KMS-11 (cell line): ENCODE data around the gene EVX1.

Source experiments
- H2AFZ ChIP-seq: fragments of 200-600 bp; sonication (generic); 2 replicates; pipeline ENCODE4 v1.6.1; 2016; ENCODE audit warnings: antibody characterized with exemption, mixed run types, low read depth
- H3K27ac ChIP-seq: fragments of 200-600 bp; sonication (generic); 2 replicates; pipeline ENCODE4 v1.6.1; 2016; ENCODE audit warnings: mild to moderate bottlenecking, mixed run types
- H3K27me3 ChIP-seq: fragments of 200-600 bp; sonication (generic); 2 replicates; pipeline ENCODE4 v1.6.1; 2017; ENCODE audit warnings: mild to moderate bottlenecking, low read depth, mixed run types, moderate library complexity; ENCODE audit not compliant: insufficient read depth
- H3K36me3 ChIP-seq: fragments of 200-600 bp; sonication (generic); 2 replicates; pipeline ENCODE4 v1.6.1; 2017; ENCODE audit warnings: mild to moderate bottlenecking, mixed run types; ENCODE audit not compliant: insufficient read depth
- H3K4me1 ChIP-seq: fragments of 200-600 bp; sonication (generic); 2 replicates; pipeline ENCODE4 v1.6.1; 2016; ENCODE audit warnings: mild to moderate bottlenecking, low read depth, mixed run types; ENCODE audit not compliant: poor library complexity, severe bottlenecking
- H3K4me2 ChIP-seq: fragments of 200-600 bp; sonication (generic); 2 replicates; pipeline ENCODE4 v1.7.0; 2016; ENCODE audit warnings: mild to moderate bottlenecking, mixed run types
- H3K4me3 ChIP-seq: fragments of 200-600 bp; sonication (generic); IDR thresholded peaks from 2 replicates; pipeline ENCODE4 v1.6.1; 2017; ENCODE audit warnings: low read depth, low read length, mixed read lengths; ENCODE audit not compliant: insufficient read depth
- H3K79me2 ChIP-seq: fragments of 200-600 bp; sonication (generic); 2 replicates; pipeline ENCODE4 v1.6.1; 2016; ENCODE audit warnings: low read depth, mixed run types; ENCODE audit not compliant: insufficient read depth
- H3K9ac ChIP-seq: fragments of 200-600 bp; sonication (generic); 2 replicates; pipeline ENCODE4 v1.6.1; 2016; ENCODE audit warnings: mild to moderate bottlenecking, mixed run types
- H4K20me1 ChIP-seq: fragments of 200-600 bp; sonication (generic); 2 replicates; pipeline ENCODE4 v1.6.1; 2016; ENCODE audit warnings: mild to moderate bottlenecking, mixed run types; ENCODE audit not compliant: insufficient read depth
- CTCF ChIP-seq: fragments of 200-600 bp; sonication (generic); conservative IDR thresholded peaks from 2 replicates; pipeline ENCODE4 v1.6.1; 2017; ENCODE audit warnings: low read depth, mild to moderate bottlenecking, antibody characterized with exemption, low read length, moderate library complexity, mixed read lengths

The EVX1 gene

GRCh38 chr7:27204851-27205322 is 37.7 kb upstream of the EVX1 start:
- Histone ChIP-seq H2AFZ (no peak overlapping the region), H4K20me1 (no peaks in the 10 kb centered on the region), H3K4me1 (no peaks in the 10 kb centered on the region), H3K4me2 (no peak overlapping the region), H3K4me3 (no peak overlapping the region), H3K27ac (no peak overlapping the region), H3K27me3 (no peaks in the 10 kb centered on the region), H3K9ac (no peak overlapping the region), H3K79me2 (no peaks in the 10 kb centered on the region), H3K36me3 (no peaks in the 10 kb centered on the region)
- no peak for TF ChIP-seq CTCF

- no peak overlapping the region for H2AFZ ChIP-seq
- no peak overlapping the region for H3K4me2 ChIP-seq
- no peaks in the 10 kb centered on the region for H3K27me3 ChIP-seq
- H3K79me2 ChIP-seq = no peaks in the 10 kb centered on the region
- no peaks in the 10 kb centered on the region for H3K36me3 ChIP-seq
- H4K20me1 ChIP-seq = no peaks in the 10 kb centered on the region
- TF ChIP-seq CTCF = no peak
- no peak overlapping the region for H3K27ac ChIP-seq
- no peaks in the 10 kb centered on the region for H3K4me1 ChIP-seq
- H3K4me3 ChIP-seq = no peak overlapping the region
- H3K9ac ChIP-seq = no peak overlapping the region
These were observed 37.0 kb upstream of the EVX1 start for GRCh38 chr7:27205325-27206280.

DNA sequence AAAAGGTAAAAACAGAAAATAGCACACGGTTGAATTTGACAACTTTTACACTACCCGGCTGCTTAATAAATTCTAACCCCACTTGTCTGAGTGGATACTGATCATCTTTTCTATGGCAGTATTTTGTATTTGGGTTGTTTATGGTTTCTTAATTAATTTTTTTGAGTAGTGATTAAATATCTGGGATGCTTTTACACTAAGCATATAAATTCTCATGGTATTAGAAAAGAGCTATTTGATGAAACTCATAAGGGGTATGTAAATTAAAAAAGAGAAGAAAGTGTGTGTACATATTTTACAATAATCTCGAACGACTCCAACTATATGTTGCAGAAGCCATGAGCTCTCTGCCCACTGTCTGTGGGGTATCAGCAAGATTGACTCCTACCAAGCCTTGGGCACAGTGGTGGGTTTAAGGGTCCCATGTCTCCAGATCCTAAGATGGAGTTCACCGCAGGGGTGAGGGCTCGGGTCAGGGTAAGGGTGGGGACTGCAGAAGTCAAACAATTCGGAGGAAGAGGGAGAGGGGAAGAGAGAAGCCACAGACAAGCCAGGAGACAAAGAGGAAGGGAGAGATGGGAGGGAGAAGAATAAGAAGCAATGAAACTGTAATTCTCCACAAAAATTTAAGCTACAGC is 35.1 kb upstream of the EVX1 start:
- no peaks in the 10 kb centered on the region for H3K79me2 ChIP-seq
- no peaks in the 10 kb centered on the region for H3K27me3 ChIP-seq
- H4K20me1 ChIP-seq = no peaks in the 10 kb centered on the region
- no peak for TF ChIP-seq CTCF
- H2AFZ ChIP-seq = no peak overlapping the region
- H3K27ac ChIP-seq = no peak overlapping the region
- no peak overlapping the region for H3K4me3 ChIP-seq
- H3K9ac ChIP-seq = no peak overlapping the region
- no peaks in the 10 kb centered on the region for H3K36me3 ChIP-seq
- no peaks in the 10 kb centered on the region for H3K4me1 ChIP-seq
- H3K4me2 ChIP-seq = no peak overlapping the region

- TF ChIP-seq CTCF = no peak
- no peaks in the 10 kb centered on the region for H3K27me3 ChIP-seq
- H3K79me2 ChIP-seq = no peaks in the 10 kb centered on the region
- H3K36me3 ChIP-seq = no peaks in the 10 kb centered on the region
- no peak overlapping the region for H3K9ac ChIP-seq
- no peak overlapping the region for H3K4me2 ChIP-seq
- H3K27ac ChIP-seq = no peak overlapping the region
- no peak overlapping the region for H3K4me3 ChIP-seq
- H3K4me1 ChIP-seq = no peaks in the 10 kb centered on the region
- no peaks in the 10 kb centered on the region for H4K20me1 ChIP-seq
- no peak overlapping the region for H2AFZ ChIP-seq
These were observed 33.6 kb upstream of the EVX1 start for GRCh38 chr7:27208998-27209397.
